Measurements from ENCODE around the gene SLC6A8. TPM values are rescaled to one million over a fixed set of nuclear protein-coding genes. Genes with fewer than 3 reads are reported as not detected.

SLC6A8 gene
- total RNA-seq, 2 experiments from 2014 or later = 2.5 to 2.7 TPM

- ATAC-seq (no peak), DNase-seq (no peak)
- CTCF ChIA-PET = interaction anchor here (0.6 to 1.4 kb wide), 4 partner anchors 10 to 182 kb away, joined by 3 to 5 read pairs (median 4); no protein-coding TSS in a partner anchor
- Mint-ChIP-seq H3K27me3 (no peaks in the 10 kb centered on the region), H3K27ac (no peak overlapping the region), H3K4me1 (ENCODE audit: low read depth) (no peaks in the 10 kb centered on the region), H3K36me3 (ENCODE audit: low read depth) (no peaks in the 10 kb centered on the region), H3K4me3 (no peak overlapping the region), H3K9me3 (no peaks in the 10 kb centered on the region)
- intact Hi-C loops (cut with micrococcal nuclease) = no loop called here
- POLR2A ChIA-PET = interaction anchor here (0.6 kb wide), 1 partner anchor 44 kb away, joined by 3 read pairs; no protein-coding TSS in a partner anchor
- no peak for TF ChIP-seq CTCF (IDR thresholded peaks at IDR 0.05)
Measured at GRCh38 chrX:153653556-153653955, 34.2 kb upstream of the SLC6A8 start.

- H3K27ac Mint-ChIP-seq = no peak overlapping the region
- ATAC-seq = no peak
- no peak for DNase-seq
- no peaks in the 10 kb centered on the region for H3K9me3 Mint-ChIP-seq
- POLR2A ChIA-PET = no interaction called here
- intact Hi-C loops (cut with micrococcal nuclease) = no loop called here
- no peaks in the 10 kb centered on the region for H3K36me3 Mint-ChIP-seq (ENCODE audit: low read depth)
- no peak overlapping the region for H3K4me3 Mint-ChIP-seq
- no peak for TF ChIP-seq CTCF (IDR thresholded peaks at IDR 0.05)
- H3K4me1 Mint-ChIP-seq (ENCODE audit: low read depth) = no peaks in the 10 kb centered on the region
- no peaks in the 10 kb centered on the region for H3K27me3 Mint-ChIP-seq
- CTCF ChIA-PET = interaction anchor here (1.1 to 4.6 kb wide), 2 partner anchors 11 to 21 kb away, joined by 3 to 29 read pairs; no protein-coding TSS in a partner anchor
Measured at GRCh38 chrX:153657161-153657560, 30.6 kb upstream of the SLC6A8 start.

GRCh38 chrX:153659268-153659667 lies 28.5 kb upstream of the SLC6A8 start:
- Mint-ChIP-seq H3K27me3 (peaks cover 2% of the 10 kb centered on the region), H3K9me3 (no peaks in the 10 kb centered on the region), H3K4me1 (ENCODE audit: low read depth) (no peaks in the 10 kb centered on the region), H3K36me3 (ENCODE audit: low read depth) (no peaks in the 10 kb centered on the region), H3K27ac (no peak overlapping the region), H3K4me3 (no peak overlapping the region)
- intact Hi-C loops (cut with micrococcal nuclease) = no loop called here
- no peak for TF ChIP-seq CTCF (IDR thresholded peaks at IDR 0.05)
- ATAC-seq = no peak
- POLR2A ChIA-PET = no interaction called here
- DNase-seq = no peak
- CTCF ChIA-PET = interaction anchor here (1.3 to 4.6 kb wide), 3 partner anchors 9 to 50 kb away, joined by 3 to 29 read pairs (median 4); no protein-coding TSS in a partner anchor

- ChIA-PET CTCF (interaction anchor here (0.9 to 5.0 kb wide), 12 partner anchors 12 to 123 kb away, joined by 3 to 21 read pairs (median 5); partner anchors contain the start of gene DUSP9), POLR2A (no interaction called here)
- Mint-ChIP-seq H3K4me1 (ENCODE audit: low read depth) (no peaks in the 10 kb centered on the region), H3K36me3 (ENCODE audit: low read depth) (no peaks in the 10 kb centered on the region), H3K9me3 (no peaks in the 10 kb centered on the region), H3K27me3 (peaks cover 10% of the 10 kb centered on the region), H3K4me3 (peak overlapping the region; percentile 47), H3K27ac (no peak overlapping the region)
- intact Hi-C loops (cut with micrococcal nuclease) = loop anchor here (2.0 to 10.0 kb wide), 2 partner anchors 25 to 57 kb away; no protein-coding TSS in a partner anchor
- ATAC-seq (no peak), DNase-seq (peak; percentile 71)
- TF ChIP-seq CTCF (IDR thresholded peaks at IDR 0.05) = peak; percentile 43
Measured at GRCh38 chrX:153662266-153662665, 25.5 kb upstream of the SLC6A8 start.

GRCh38 chrX:153665726-153666306 lies 21.9 kb upstream of the SLC6A8 start:
- CTCF ChIA-PET = interaction anchor here (1.1 to 5.2 kb wide), 2 partner anchors 17 to 126 kb away, joined by 5 to 29 read pairs; partner anchors contain the start of gene DUSP9
- TF ChIP-seq CTCF (IDR thresholded peaks at IDR 0.05) = no peak
- Mint-ChIP-seq H3K4me3 (no peak overlapping the region), H3K9me3 (no peaks in the 10 kb centered on the region), H3K4me1 (ENCODE audit: low read depth) (no peaks in the 10 kb centered on the region), H3K36me3 (ENCODE audit: low read depth) (no peaks in the 10 kb centered on the region), H3K27ac (no peak overlapping the region), H3K27me3 (peaks cover 13% of the 10 kb centered on the region)
- intact Hi-C loops (cut with micrococcal nuclease) = loop anchor here (10.0 kb wide), 1 partner anchor 61 kb away; no protein-coding TSS in a partner anchor
- POLR2A ChIA-PET = no interaction called here
- no peak for DNase-seq
- no peak for ATAC-seq

All from activated CD8-positive, alpha-beta T cell treated with anti-CD3 and anti-CD28 coated beads for 36 hours (primary cell).